HEK293 (cell line): ENCODE measurements around the gene SZT2.

Experiments
- CTCF ChIA-PET: fragments of 350-600 bp; formaldehyde crosslinking; extraction: SDS; loops from one replicate; lab custom pipeline; 2021; ENCODE audit warnings: antibody characterized with exemption; lab: Yijun Ruan, JAX
- POLR2A ChIA-PET: fragments of 300-600 bp; formaldehyde crosslinking; extraction: SDS; loops from one replicate; lab custom pipeline; 2020; ENCODE audit warnings: antibody characterized with exemption, inconsistent platforms; lab: Yijun Ruan, JAX
- H3K27ac ChIP-seq: fragments of 200-500 bp; sonication (Bioruptor generic); 2 replicates; pipeline ENCODE4 v1.5.1; 2014; ENCODE audit warnings: low read depth, low read length, control low read depth, inconsistent platforms; ENCODE audit errors: extremely low read depth
- H3K36me3 ChIP-seq, 2 experiments: fragments of 200-500 bp in 1 of 2; sonication (Bioruptor generic) in 1 of 2; 1 replicate in 1 of 2; 2 replicates in 1 of 2; pipeline ENCODE4 v1.5.1; 2014 to 2017; ENCODE audit warnings: inconsistent platforms in 2 of 2, low read length in 2 of 2; ENCODE audit not compliant: control insufficient read depth in 2 of 2, insufficient read depth in 1 of 2
- H3K4me1 ChIP-seq: fragments of 200-500 bp; sonication (Bioruptor generic); 2 replicates; pipeline ENCODE4 v1.5.1; 2014; ENCODE audit warnings: mild to moderate bottlenecking, low read length, inconsistent platforms; ENCODE audit not compliant: control insufficient read depth, insufficient read depth
- H3K4me3 ChIP-seq: 2 replicates; pipeline ENCODE4 v1.5.1; 2011; ENCODE audit warnings: low read depth, mild to moderate bottlenecking, control low read depth, low read length, moderate library complexity
- H3K9me3 ChIP-seq: fragments of 200-500 bp; sonication (Bioruptor generic); 2 replicates; pipeline ENCODE4 v1.5.1; 2014; ENCODE audit warnings: low read depth, low read length, inconsistent platforms; ENCODE audit not compliant: control insufficient read depth, insufficient read depth
- HOXA7 ChIP-seq: sonication (generic); formaldehyde crosslinking; IDR thresholded peaks from 2 replicates; pipeline ENCODE4 v1.8.1; 2022; ENCODE audit warnings: missing genetic modification reagents, borderline replicate concordance
- KLF1 ChIP-seq: fragments of 450-650 bp; formaldehyde crosslinking; IDR thresholded peaks from 2 replicates; pipeline ENCODE4 v1.5.1; 2016; ENCODE audit warnings: missing biosample characterization, missing genetic modification characterization
- KLF10 ChIP-seq: fragments of 450-650 bp; IDR thresholded peaks from 2 replicates; pipeline ENCODE4 v1.5.1; 2018; ENCODE audit warnings: missing biosample characterization, mild to moderate bottlenecking, missing genetic modification characterization
- KLF16 ChIP-seq: fragments of 450-650 bp; formaldehyde crosslinking; IDR thresholded peaks from 2 replicates; pipeline ENCODE4 v1.5.1; 2017; ENCODE audit warnings: missing biosample characterization, missing genetic modification characterization
- OSR2 ChIP-seq: fragments of 450-650 bp; formaldehyde crosslinking; IDR thresholded peaks from 2 replicates; pipeline ENCODE4 v1.5.1; 2016; ENCODE audit warnings: missing biosample characterization, missing genetic modification characterization
- REPIN1 ChIP-seq: fragments of 450-650 bp; formaldehyde crosslinking; IDR thresholded peaks from 2 replicates; pipeline ENCODE4 v1.5.1; 2017; ENCODE audit warnings: missing biosample characterization, missing genetic modification characterization, low read depth
- ZNF10 ChIP-seq: fragments of 450-650 bp; formaldehyde crosslinking; IDR thresholded peaks from 2 replicates; pipeline ENCODE4 v1.5.1; 2017; ENCODE audit warnings: missing biosample characterization, missing genetic modification characterization
- ZNF302 ChIP-seq: fragments of 450-650 bp; formaldehyde crosslinking; IDR thresholded peaks from 2 replicates; pipeline ENCODE4 v1.5.1; 2016; ENCODE audit warnings: missing biosample characterization, missing genetic modification characterization, low read depth
- ZNF37A ChIP-seq: fragments of 450-650 bp; IDR thresholded peaks from 2 replicates; pipeline ENCODE4 v1.5.1; 2018; ENCODE audit warnings: missing biosample characterization, missing genetic modification characterization
- ZNF48 ChIP-seq: fragments of 450-650 bp; formaldehyde crosslinking; IDR thresholded peaks from 2 replicates; pipeline ENCODE4 v1.5.1; 2016; ENCODE audit warnings: missing biosample characterization, missing genetic modification characterization
- ZNF530 ChIP-seq: fragments of 450-650 bp; formaldehyde crosslinking; IDR thresholded peaks from 2 replicates; pipeline ENCODE4 v1.5.1; 2016; ENCODE audit warnings: low read depth, missing biosample characterization, missing genetic modification characterization
- ZNF596 ChIP-seq: fragments of 450-650 bp; IDR thresholded peaks from 2 replicates; pipeline ENCODE4 v1.5.0; 2018; ENCODE audit warnings: missing biosample characterization, mild to moderate bottlenecking, missing genetic modification characterization, moderate library complexity
- ZNF660 ChIP-seq: fragments of 450-650 bp; IDR thresholded peaks from 2 replicates; pipeline ENCODE4 v1.5.1; 2018; ENCODE audit warnings: missing biosample characterization, mild to moderate bottlenecking, missing genetic modification characterization
- ZNF776 ChIP-seq: fragments of 450-650 bp; formaldehyde crosslinking; IDR thresholded peaks from 2 replicates; pipeline ENCODE4 v1.5.0; 2017; ENCODE audit warnings: missing biosample characterization, missing genetic modification characterization, borderline replicate concordance
- ZNF777 ChIP-seq: fragments of 450-650 bp; formaldehyde crosslinking; IDR thresholded peaks from 2 replicates; pipeline ENCODE4 v1.5.1; 2017; ENCODE audit warnings: missing biosample characterization, missing genetic modification characterization, borderline replicate concordance
- ZNF830 ChIP-seq: fragments of 450-650 bp; IDR thresholded peaks from 2 replicates; pipeline ENCODE4 v1.5.0; 2018; ENCODE audit warnings: missing biosample characterization, missing genetic modification characterization, low read depth, mild to moderate bottlenecking, moderate library complexity
- TF ChIP-seq, protein P1 (sequence below): fragments of 450-650 bp; IDR thresholded peaks from 2 replicates; pipeline ENCODE4 v1.5.1; 2018; ENCODE audit warnings: missing biosample characterization, mild to moderate bottlenecking, missing genetic modification characterization
- TF ChIP-seq, protein P2 (sequence below): fragments of 450-650 bp; formaldehyde crosslinking; IDR thresholded peaks from 2 replicates; pipeline ENCODE4 v1.5.1; 2016; ENCODE audit warnings: missing biosample characterization, missing genetic modification characterization
- TF ChIP-seq, protein P3 (sequence below): fragments of 450-650 bp; formaldehyde crosslinking; conservative IDR thresholded peaks from 2 replicates; pipeline ENCODE4 v1.5.1; 2016; ENCODE audit warnings: low read depth, missing biosample characterization, missing genetic modification characterization
- TF ChIP-seq, protein P4 (sequence below): fragments of 450-650 bp; formaldehyde crosslinking; IDR thresholded peaks from 2 replicates; pipeline ENCODE4 v1.5.1; 2017; ENCODE audit warnings: missing biosample characterization, missing genetic modification characterization
- TF ChIP-seq, protein P5 (sequence below): fragments of 450-650 bp; formaldehyde crosslinking; IDR thresholded peaks from 2 replicates; pipeline ENCODE4 v1.5.1; 2017; ENCODE audit warnings: missing biosample characterization, missing genetic modification characterization

The SZT2 gene

DNA sequence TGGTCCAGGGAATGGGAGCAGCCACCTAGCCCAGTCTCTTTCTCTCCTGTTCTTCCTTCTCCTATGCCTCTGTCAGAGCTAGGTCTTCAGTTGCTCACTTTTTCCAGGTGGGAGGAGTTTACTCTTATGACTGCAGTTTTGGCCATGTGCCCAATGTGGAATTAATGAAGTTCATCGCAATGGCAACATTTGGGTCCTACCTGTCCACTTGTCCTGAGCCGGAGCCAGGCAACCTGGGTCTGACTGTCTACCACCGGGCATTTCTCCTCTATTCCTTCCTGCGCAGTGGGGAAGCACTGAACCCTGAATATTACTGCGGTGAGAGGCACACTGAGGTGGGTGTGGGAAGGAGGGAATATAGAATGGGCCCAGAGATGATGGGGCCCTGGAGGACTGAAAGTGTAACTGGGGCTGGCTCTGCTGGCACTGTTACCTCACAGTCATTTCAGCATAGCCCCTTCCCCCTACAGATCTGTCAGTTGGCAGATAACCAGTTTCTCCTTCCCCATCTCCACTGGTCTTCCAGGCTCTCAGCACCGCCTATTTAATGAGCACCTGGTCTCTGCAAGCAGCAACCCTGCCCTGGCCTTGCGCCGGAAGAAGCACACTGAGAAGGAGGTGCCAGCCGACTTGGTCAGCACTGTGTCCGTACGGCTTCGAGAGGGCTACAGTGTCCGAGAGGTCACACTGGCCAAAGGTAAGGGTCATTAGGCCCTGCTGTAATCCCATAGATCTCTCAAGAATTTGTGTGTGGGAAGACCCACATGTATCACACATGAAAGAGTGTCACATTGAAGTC, 30.1 kb downstream of the SZT2 start (continued):
- TF ChIP-seq ZNF530 (no peak), ZNF830 (tag by site-specific recombination) (no peak), KLF16 (tag by site-specific recombination) (no peak), ZNF10 (tag by site-specific recombination) (no peak), ZNF777 (tag by site-specific recombination) (no peak), ZNF776 (tag by site-specific recombination) (no peak), ZNF302 (tag by site-specific recombination) (no peak), ZNF660 (tag by site-specific recombination) (no peak), REPIN1 (tag by site-specific recombination) (no peak), KLF10 (no peak)
- TF ChIP-seq, protein P1, sequence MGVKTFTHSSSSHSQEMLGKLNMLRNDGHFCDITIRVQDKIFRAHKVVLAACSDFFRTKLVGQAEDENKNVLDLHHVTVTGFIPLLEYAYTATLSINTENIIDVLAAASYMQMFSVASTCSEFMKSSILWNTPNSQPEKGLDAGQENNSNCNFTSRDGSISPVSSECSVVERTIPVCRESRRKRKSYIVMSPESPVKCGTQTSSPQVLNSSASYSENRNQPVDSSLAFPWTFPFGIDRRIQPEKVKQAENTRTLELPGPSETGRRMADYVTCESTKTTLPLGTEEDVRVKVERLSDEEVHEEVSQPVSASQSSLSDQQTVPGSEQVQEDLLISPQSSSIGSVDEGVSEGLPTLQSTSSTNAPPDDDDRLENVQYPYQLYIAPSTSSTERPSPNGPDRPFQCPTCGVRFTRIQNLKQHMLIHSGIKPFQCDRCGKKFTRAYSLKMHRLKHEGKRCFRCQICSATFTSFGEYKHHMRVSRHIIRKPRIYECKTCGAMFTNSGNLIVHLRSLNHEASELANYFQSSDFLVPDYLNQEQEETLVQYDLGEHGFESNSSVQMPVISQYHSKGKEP (tag by site-specific recombination), result no peak
- TF ChIP-seq, protein P2, sequence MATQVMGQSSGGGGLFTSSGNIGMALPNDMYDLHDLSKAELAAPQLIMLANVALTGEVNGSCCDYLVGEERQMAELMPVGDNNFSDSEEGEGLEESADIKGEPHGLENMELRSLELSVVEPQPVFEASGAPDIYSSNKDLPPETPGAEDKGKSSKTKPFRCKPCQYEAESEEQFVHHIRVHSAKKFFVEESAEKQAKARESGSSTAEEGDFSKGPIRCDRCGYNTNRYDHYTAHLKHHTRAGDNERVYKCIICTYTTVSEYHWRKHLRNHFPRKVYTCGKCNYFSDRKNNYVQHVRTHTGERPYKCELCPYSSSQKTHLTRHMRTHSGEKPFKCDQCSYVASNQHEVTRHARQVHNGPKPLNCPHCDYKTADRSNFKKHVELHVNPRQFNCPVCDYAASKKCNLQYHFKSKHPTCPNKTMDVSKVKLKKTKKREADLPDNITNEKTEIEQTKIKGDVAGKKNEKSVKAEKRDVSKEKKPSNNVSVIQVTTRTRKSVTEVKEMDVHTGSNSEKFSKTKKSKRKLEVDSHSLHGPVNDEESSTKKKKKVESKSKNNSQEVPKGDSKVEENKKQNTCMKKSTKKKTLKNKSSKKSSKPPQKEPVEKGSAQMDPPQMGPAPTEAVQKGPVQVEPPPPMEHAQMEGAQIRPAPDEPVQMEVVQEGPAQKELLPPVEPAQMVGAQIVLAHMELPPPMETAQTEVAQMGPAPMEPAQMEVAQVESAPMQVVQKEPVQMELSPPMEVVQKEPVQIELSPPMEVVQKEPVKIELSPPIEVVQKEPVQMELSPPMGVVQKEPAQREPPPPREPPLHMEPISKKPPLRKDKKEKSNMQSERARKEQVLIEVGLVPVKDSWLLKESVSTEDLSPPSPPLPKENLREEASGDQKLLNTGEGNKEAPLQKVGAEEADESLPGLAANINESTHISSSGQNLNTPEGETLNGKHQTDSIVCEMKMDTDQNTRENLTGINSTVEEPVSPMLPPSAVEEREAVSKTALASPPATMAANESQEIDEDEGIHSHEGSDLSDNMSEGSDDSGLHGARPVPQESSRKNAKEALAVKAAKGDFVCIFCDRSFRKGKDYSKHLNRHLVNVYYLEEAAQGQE (tag by site-specific recombination), result no peak
- TF ChIP-seq, protein P3, sequence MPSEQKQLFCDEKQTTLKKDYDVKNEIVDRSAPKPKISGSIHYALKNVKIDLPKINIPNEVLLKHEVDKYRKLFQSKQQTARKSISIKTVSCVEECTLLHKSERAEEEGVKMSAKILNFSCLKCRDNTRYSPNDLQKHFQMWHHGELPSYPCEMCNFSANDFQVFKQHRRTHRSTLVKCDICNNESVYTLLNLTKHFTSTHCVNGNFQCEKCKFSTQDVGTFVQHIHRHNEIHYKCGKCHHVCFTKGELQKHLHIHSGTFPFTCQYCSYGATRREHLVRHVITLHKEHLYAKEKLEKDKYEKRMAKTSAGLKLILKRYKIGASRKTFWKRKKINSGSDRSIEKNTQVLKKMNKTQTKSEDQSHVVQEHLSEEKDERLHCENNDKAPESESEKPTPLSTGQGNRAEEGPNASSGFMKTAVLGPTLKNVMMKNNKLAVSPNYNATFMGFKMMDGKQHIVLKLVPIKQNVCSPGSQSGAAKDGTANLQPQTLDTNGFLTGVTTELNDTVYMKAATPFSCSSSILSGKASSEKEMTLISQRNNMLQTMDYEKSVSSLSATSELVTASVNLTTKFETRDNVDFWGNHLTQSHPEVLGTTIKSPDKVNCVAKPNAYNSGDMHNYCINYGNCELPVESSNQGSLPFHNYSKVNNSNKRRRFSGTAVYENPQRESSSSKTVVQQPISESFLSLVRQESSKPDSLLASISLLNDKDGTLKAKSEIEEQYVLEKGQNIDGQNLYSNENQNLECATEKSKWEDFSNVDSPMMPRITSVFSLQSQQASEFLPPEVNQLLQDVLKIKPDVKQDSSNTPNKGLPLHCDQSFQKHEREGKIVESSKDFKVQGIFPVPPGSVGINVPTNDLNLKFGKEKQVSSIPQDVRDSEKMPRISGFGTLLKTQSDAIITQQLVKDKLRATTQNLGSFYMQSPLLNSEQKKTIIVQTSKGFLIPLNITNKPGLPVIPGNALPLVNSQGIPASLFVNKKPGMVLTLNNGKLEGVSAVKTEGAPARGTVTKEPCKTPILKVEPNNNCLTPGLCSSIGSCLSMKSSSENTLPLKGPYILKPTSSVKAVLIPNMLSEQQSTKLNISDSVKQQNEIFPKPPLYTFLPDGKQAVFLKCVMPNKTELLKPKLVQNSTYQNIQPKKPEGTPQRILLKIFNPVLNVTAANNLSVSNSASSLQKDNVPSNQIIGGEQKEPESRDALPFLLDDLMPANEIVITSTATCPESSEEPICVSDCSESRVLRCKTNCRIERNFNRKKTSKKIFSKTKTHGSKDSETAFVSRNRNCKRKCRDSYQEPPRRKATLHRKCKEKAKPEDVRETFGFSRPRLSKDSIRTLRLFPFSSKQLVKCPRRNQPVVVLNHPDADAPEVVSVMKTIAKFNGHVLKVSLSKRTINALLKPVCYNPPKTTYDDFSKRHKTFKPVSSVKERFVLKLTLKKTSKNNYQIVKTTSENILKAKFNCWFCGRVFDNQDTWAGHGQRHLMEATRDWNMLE (tag by site-specific recombination), result no peak

DNA sequence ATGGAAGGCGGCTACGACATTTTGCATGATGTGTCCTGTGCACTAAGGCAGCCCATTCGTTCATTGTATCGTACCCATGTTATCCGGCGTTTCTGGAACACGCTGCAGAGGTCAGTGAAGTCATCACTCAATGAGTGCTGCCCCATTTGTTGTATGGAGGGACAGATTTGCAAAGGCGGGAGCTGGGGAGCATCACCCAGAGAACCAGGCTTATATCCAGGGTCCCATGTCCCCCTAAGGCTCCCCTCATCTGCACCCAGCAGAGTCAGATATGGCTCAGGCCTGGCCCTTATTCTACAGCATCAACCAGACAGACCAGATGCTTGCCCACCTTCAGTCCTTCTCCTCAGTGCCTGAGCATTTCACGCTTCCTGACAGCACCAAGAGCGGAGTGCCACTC, 31.2 kb downstream of the SZT2 start:
- CTCF ChIA-PET, result interaction anchor here (0.6 kb wide), 1 partner anchor 117 kb away, joined by 3 read pairs; no protein-coding TSS in a partner anchor

More for the DNA sequence above, 31.2 kb downstream of the SZT2 start:
- TF ChIP-seq HOXA7 (no peak), ZNF48 (tag by site-specific recombination) (no peak), OSR2 (tag by site-specific recombination) (no peak), ZNF776 (tag by site-specific recombination) (no peak), KLF1 (no peak), ZNF37A (tag by site-specific recombination) (no peak), ZNF596 (no peak)
- TF ChIP-seq, protein P4, sequence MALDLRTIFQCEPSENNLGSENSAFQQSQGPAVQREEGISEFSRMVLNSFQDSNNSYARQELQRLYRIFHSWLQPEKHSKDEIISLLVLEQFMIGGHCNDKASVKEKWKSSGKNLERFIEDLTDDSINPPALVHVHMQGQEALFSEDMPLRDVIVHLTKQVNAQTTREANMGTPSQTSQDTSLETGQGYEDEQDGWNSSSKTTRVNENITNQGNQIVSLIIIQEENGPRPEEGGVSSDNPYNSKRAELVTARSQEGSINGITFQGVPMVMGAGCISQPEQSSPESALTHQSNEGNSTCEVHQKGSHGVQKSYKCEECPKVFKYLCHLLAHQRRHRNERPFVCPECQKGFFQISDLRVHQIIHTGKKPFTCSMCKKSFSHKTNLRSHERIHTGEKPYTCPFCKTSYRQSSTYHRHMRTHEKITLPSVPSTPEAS (tag by site-specific recombination), result no peak
- TF ChIP-seq, protein P5, sequence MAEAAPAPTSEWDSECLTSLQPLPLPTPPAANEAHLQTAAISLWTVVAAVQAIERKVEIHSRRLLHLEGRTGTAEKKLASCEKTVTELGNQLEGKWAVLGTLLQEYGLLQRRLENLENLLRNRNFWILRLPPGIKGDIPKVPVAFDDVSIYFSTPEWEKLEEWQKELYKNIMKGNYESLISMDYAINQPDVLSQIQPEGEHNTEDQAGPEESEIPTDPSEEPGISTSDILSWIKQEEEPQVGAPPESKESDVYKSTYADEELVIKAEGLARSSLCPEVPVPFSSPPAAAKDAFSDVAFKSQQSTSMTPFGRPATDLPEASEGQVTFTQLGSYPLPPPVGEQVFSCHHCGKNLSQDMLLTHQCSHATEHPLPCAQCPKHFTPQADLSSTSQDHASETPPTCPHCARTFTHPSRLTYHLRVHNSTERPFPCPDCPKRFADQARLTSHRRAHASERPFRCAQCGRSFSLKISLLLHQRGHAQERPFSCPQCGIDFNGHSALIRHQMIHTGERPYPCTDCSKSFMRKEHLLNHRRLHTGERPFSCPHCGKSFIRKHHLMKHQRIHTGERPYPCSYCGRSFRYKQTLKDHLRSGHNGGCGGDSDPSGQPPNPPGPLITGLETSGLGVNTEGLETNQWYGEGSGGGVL (tag by site-specific recombination), result no peak
- Histone ChIP-seq H3K36me3 (peaks cover 10 to 100% of the 10 kb centered on the region in 2 experiments), H3K27ac (no peak overlapping the region), H3K9me3 (no peaks in the 10 kb centered on the region), H3K4me3 (no peak overlapping the region), H3K4me1 (no peaks in the 10 kb centered on the region)
- POLR2A ChIA-PET, result interaction anchor here (1.9 kb wide), 1 partner anchor 62 kb away, joined by 5 read pairs; the partner anchor contains the start of gene CDC20
